ENCODE results near the gene CALY.

GRCh38 chr10:133381036-133381435, 44.3 kb upstream of the CALY start:
- TF ChIP-seq TEAD4 (IDR thresholded peaks at IDR 0.05) (no peak), CEBPB (IDR thresholded peaks at IDR 0.05) (no peak), TAF1 (IDR thresholded peaks at IDR 0.05; ENCODE audit: low read depth) (no peak), NFIC (IDR thresholded peaks at IDR 0.05) (no peak), REST (IDR thresholded peaks at IDR 0.05; ENCODE audit: low read depth) (no peak), ZBTB7A (IDR thresholded peaks at IDR 0.05; ENCODE audit: low read depth) (no peak), EP300 (IDR thresholded peaks at IDR 0.05; ENCODE audit: borderline replicate concordance) (no peak), MAX (IDR thresholded peaks at IDR 0.05) (no peak), RAD21 (IDR thresholded peaks at IDR 0.05; ENCODE audit: low read depth) (no peak), USF1 (IDR thresholded peaks at IDR 0.05) (no peak), YY1 (IDR thresholded peaks at IDR 0.05; ENCODE audit: low read depth) (no peak), CREB1 (IDR thresholded peaks at IDR 0.05; ENCODE audit: low read depth) (no peak)
